22Rv1 (cell line): ENCODE measurements around the gene PGD.

Experiments
- ZFX ChIP-seq: fragments of 450-650 bp; IDR thresholded peaks from 2 replicates; pipeline ENCODE4 v1.6.1; 2017; ENCODE audit warnings: antibody characterized with exemption, borderline replicate concordance
- TF ChIP-seq, protein P1 (sequence below): fragments of 450-650 bp; IDR thresholded peaks from 2 replicates; pipeline ENCODE4 v1.5.1; 2017; ENCODE audit warnings: mild to moderate bottlenecking

DNA sequence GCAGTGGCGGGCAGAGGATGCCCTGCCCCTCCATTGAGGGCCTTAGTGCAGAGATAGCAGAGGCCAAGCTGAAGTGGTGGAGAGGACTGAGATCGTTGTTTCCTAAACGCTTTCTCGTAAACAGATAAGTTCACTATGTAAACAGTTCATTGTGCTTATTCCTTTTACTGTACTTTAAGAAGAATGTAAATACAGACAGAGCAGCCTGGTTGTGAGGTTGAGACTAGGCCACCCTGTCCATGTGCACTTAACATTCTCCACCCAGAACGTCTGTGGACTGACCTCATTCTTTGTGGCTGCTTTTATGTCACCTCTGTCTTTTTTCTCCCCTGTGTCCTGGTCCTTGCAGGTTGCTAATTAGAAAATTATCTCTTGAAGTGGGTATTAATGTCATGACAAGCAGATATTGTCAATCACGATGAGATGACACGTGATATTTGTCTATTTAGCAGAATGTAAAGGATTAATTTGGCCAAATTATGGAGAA is 39.9 kb downstream of the PGD start:
- TF ChIP-seq, protein P1, sequence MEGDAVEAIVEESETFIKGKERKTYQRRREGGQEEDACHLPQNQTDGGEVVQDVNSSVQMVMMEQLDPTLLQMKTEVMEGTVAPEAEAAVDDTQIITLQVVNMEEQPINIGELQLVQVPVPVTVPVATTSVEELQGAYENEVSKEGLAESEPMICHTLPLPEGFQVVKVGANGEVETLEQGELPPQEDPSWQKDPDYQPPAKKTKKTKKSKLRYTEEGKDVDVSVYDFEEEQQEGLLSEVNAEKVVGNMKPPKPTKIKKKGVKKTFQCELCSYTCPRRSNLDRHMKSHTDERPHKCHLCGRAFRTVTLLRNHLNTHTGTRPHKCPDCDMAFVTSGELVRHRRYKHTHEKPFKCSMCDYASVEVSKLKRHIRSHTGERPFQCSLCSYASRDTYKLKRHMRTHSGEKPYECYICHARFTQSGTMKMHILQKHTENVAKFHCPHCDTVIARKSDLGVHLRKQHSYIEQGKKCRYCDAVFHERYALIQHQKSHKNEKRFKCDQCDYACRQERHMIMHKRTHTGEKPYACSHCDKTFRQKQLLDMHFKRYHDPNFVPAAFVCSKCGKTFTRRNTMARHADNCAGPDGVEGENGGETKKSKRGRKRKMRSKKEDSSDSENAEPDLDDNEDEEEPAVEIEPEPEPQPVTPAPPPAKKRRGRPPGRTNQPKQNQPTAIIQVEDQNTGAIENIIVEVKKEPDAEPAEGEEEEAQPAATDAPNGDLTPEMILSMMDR: no peak
- TF ChIP-seq ZFX: no peak
